Activated CD4-positive, alpha-beta T cell treated with anti-CD3 and anti-CD28 coated beads, Interleukin-2, amount 10 ng/mL, durations not matched to agents 24 days and 14 days (primary cell): ENCODE data around the gene FGF5. TPM values are rescaled to one million over a fixed set of nuclear protein-coding genes. Genes with fewer than 3 reads are reported as not detected.

Source experiments
- DNase-seq: peaks from one replicate; pipeline ENCODE4 v3.0.0; 2022
- H3K27ac Mint-ChIP-seq: one replicate; pipeline ENCODE4 v1.8.0; 2022; ENCODE audit warnings: mild to moderate bottlenecking, mixed read lengths
- H3K27me3 Mint-ChIP-seq: one replicate; pipeline ENCODE4 v1.8.0; 2022; ENCODE audit warnings: mixed read lengths
- H3K36me3 Mint-ChIP-seq: one replicate; pipeline ENCODE4 v1.8.0; 2022; ENCODE audit warnings: low read depth, mild to moderate bottlenecking, mixed read lengths
- H3K4me1 Mint-ChIP-seq: one replicate; pipeline ENCODE4 v1.8.0; 2021; ENCODE audit warnings: mixed read lengths
- H3K4me3 Mint-ChIP-seq: one replicate; pipeline ENCODE4 v1.8.0; 2022; ENCODE audit warnings: mild to moderate bottlenecking, moderate library complexity, mixed read lengths
- H3K9me3 Mint-ChIP-seq: one replicate; pipeline ENCODE4 v1.8.0; 2021; ENCODE audit warnings: mixed read lengths
- intact Hi-C: fragments of 100-400 bp; cut with micrococcal nuclease; formaldehyde crosslinking; loops from one replicate; pipeline ENCODE4 v1.15.1; 2023
- total RNA-seq: library from RNA; stranded (reverse); gene quantifications from 2 replicates; pipeline ENCODE4 v1.2.3, GENCODE V29; 2022

The FGF5 gene
- total RNA-seq, 1 donor from 2014 or later: not detected

DNA sequence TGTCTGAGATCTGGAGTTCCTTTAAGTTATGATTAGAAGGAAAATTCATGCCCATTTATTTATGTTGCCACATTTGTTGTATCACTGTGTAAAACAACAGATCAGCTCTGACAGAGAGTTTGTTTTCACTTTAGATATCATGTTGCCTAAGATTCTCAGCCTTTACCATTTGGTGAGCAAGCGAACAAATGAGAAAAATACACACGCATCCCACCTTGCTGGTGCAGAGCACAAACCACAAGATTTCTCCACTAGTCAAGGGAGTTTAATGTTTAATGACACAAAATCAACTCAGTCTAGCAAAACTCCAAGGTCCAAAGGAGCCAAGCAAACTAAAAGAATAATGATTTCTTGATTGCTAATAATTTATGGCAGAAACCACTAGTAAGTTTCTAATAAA, 27.7 kb downstream of the FGF5 start:
- Mint-ChIP-seq H3K9me3 (no peaks in the 10 kb centered on the region), H3K4me3 (no peak overlapping the region), H3K27ac (no peak overlapping the region), H3K27me3 (peaks cover 6% of the 10 kb centered on the region), H3K4me1 (no peaks in the 10 kb centered on the region), H3K36me3 (no peaks in the 10 kb centered on the region)
- DNase-seq: no peak
- intact Hi-C loops: no loop called here

GRCh38 chr4:80295336-80295735, 28.9 kb downstream of the FGF5 start:
- Mint-ChIP-seq H3K27me3 (peaks cover 6% of the 10 kb centered on the region), H3K9me3 (no peaks in the 10 kb centered on the region), H3K27ac (no peak overlapping the region), H3K4me1 (no peaks in the 10 kb centered on the region), H3K36me3 (no peaks in the 10 kb centered on the region), H3K4me3 (no peak overlapping the region)
- no peak for DNase-seq
- intact Hi-C loops: no loop called here

GRCh38 chr4:80295826-80296225, 29.4 kb downstream of the FGF5 start:
- Mint-ChIP-seq H3K27ac (no peak overlapping the region), H3K9me3 (no peaks in the 10 kb centered on the region), H3K27me3 (peaks cover 6% of the 10 kb centered on the region), H3K4me1 (no peaks in the 10 kb centered on the region), H3K36me3 (no peaks in the 10 kb centered on the region), H3K4me3 (no peak overlapping the region)
- intact Hi-C loops: no loop called here
- DNase-seq: no peak

DNA sequence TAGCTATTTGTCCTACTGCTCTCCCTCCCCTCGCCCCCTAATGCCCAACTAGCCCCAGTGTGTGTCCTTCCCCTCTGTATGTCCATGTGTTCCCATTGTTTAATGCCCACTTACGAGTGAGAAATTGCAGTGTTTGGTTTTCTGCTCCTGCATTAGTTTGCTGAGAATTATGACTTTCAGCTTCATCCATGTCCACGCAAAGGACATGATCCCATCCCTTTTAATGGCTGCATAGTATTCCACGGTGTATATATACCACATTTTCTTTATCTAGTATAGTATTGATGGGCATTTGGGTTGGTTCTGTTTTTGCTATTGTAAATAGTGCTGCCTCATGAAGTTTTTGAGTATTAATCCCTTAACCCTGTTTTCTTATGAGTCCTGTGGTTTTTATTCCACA, 35.4 kb downstream of the FGF5 start:
- Mint-ChIP-seq H3K27me3 (peaks cover 6% of the 10 kb centered on the region), H3K27ac (no peak overlapping the region), H3K9me3 (peaks cover 5% of the 10 kb centered on the region), H3K36me3 (no peaks in the 10 kb centered on the region), H3K4me3 (no peak overlapping the region), H3K4me1 (no peaks in the 10 kb centered on the region)
- no peak for DNase-seq
- intact Hi-C loops: no loop called here

DNA sequence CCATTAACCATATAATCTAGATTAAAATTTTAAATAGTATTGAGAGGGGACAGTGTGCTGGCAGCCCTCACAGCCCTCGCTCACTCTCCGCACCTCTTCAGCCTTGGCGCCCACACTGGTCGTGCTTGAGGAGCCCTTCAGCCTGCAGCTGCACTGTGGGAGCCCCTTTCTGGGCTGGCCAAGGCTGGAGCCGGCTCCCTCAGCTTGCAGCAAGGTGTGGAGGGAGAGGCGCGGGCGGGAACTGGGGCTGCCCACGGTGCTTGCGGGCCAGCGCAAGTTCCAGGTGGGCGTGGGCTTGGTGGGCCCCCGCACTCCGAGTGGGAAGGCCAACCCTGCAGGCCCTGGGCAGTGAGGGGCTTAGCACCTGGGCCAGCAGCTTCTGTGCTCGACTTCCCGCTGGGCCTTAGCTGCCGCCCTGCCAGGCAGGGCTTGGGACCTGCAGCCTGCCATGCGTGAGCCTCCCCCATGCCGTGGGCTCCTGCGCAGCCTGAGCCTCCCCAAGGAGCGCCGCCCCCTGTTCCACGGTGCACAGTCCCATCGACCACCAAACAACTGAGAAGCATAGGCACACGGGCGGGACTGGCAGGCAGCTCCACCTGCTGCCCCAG, 36.3 kb downstream of the FGF5 start:
- no peak overlapping the region for H3K4me3 Mint-ChIP-seq
- no peaks in the 10 kb centered on the region for H3K4me1 Mint-ChIP-seq

DNA sequence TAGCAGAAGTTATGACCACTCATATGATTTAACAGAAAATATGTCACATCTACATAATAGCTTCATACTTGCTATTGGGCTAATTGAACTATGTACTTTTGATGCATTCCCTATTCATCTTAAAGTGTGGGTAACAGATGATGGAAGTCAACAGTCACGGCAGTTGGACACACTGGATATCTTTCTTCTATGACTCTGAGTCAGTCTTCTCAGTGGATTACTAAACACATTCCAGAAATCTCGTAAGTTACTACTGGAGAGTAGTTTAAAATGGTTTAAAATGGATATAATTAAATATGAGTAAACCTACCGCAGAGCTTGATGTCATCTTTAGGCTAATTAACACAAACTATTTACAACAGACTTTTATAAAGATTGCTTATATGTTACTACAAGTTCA, 39.0 kb downstream of the FGF5 start:
- H3K36me3 Mint-ChIP-seq: no peaks in the 10 kb centered on the region
- intact Hi-C loops: no loop called here
- DNase-seq: no peak
- no peak overlapping the region for H3K27ac Mint-ChIP-seq
- no peak overlapping the region for H3K4me3 Mint-ChIP-seq
- H3K9me3 Mint-ChIP-seq: peaks cover 5% of the 10 kb centered on the region
- peaks cover 14% of the 10 kb centered on the region for H3K27me3 Mint-ChIP-seq
- no peaks in the 10 kb centered on the region for H3K4me1 Mint-ChIP-seq

More for the DNA sequence above, 36.3 kb downstream of the FGF5 start:
- intact Hi-C loops: no loop called here
- peaks cover 6% of the 10 kb centered on the region for H3K27me3 Mint-ChIP-seq
- no peak overlapping the region for H3K27ac Mint-ChIP-seq
- DNase-seq: no peak
- H3K36me3 Mint-ChIP-seq: no peaks in the 10 kb centered on the region
- H3K9me3 Mint-ChIP-seq: peaks cover 5% of the 10 kb centered on the region

- Mint-ChIP-seq H3K9me3 (peaks cover 5% of the 10 kb centered on the region), H3K4me3 (no peak overlapping the region), H3K4me1 (no peaks in the 10 kb centered on the region), H3K27me3 (peaks cover 14% of the 10 kb centered on the region), H3K36me3 (no peaks in the 10 kb centered on the region), H3K27ac (no peak overlapping the region)
- DNase-seq: no peak
- intact Hi-C loops: no loop called here
These were observed 39.8 kb downstream of the FGF5 start for GRCh38 chr4:80306260-80306659.

- Mint-ChIP-seq H3K4me3 (no peak overlapping the region), H3K36me3 (no peaks in the 10 kb centered on the region)
- intact Hi-C loops: no loop called here
These were observed 40.8 kb downstream of the FGF5 start for GRCh38 chr4:80307183-80307735.

DNA sequence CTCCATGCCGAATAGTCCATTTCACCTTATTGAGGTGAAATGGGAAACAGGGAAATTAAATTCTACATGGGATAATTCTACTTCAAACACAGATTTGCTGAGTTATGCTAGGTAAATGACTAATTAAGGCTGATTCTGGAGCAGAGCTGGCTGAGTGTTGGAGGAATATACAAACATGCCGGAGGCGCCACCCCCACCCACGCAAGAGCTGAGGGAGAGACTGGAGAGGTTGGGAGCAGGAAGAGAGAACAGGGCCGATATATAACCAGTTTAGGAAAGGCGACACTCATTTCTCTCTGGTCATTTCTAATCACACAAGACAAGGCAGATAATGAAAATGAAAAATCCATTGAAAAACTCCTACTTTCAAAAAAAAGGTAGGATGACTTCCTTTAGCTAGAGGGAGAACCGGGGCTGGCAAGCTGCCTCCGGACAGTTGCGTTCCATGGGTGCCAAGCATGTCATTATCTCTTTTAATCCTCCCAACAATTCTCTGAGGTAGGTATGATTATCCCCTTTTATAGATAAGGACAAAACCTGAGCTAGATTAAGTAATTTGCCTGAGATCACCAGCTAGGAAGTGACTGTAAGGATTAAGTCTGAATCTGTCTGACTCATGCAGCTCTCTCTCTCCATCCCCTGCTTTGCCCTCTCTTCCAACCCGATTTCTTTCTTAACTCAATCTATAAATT, 41.5 kb downstream of the FGF5 start:
- peaks cover 14% of the 10 kb centered on the region for H3K27me3 Mint-ChIP-seq
- H3K27ac Mint-ChIP-seq: no peak overlapping the region
- no peaks in the 10 kb centered on the region for H3K36me3 Mint-ChIP-seq
- no peaks in the 10 kb centered on the region for H3K9me3 Mint-ChIP-seq
- H3K4me3 Mint-ChIP-seq: no peak overlapping the region
- DNase-seq: no peak
- H3K4me1 Mint-ChIP-seq: no peaks in the 10 kb centered on the region
- intact Hi-C loops: no loop called here

More at GRCh38 chr4:80307183-80307735, 40.8 kb downstream of the FGF5 start:
- Mint-ChIP-seq H3K27me3 (peaks cover 14% of the 10 kb centered on the region), H3K4me1 (no peaks in the 10 kb centered on the region), H3K9me3 (no peaks in the 10 kb centered on the region), H3K27ac (no peak overlapping the region)
- DNase-seq: no peak

DNA sequence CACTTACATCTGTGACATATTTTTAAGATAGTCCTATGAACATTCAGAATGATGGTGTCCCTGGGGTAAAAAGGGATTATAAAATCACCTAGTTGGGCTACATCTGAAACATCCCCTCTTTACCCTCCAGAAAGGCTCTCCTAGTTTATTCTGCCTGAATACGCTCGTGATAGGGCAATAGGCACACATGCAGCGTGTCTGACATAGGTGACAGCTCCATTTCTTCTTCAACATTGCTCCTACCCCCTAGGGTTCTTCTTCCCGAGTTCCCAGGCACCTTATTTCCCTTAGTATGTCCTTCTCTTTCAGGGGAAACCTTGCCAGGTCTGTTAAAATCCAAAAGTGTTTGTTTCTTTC, 42.0 kb downstream of the FGF5 start:
- peaks cover 15% of the 10 kb centered on the region for H3K27me3 Mint-ChIP-seq
- intact Hi-C loops: no loop called here
- no peaks in the 10 kb centered on the region for H3K9me3 Mint-ChIP-seq
- H3K4me3 Mint-ChIP-seq: no peak overlapping the region
- H3K27ac Mint-ChIP-seq: no peak overlapping the region
- no peak for DNase-seq
- H3K4me1 Mint-ChIP-seq: no peaks in the 10 kb centered on the region
- no peaks in the 10 kb centered on the region for H3K36me3 Mint-ChIP-seq

GRCh38 chr4:80309294-80310004, 43.0 kb downstream of the FGF5 start:
- intact Hi-C loops: no loop called here
- Mint-ChIP-seq H3K36me3 (no peaks in the 10 kb centered on the region), H3K4me3 (no peak overlapping the region), H3K27me3 (peaks cover 17% of the 10 kb centered on the region), H3K4me1 (no peaks in the 10 kb centered on the region), H3K27ac (no peak overlapping the region), H3K9me3 (no peaks in the 10 kb centered on the region)
- no peak for DNase-seq

- H3K27ac Mint-ChIP-seq: no peak overlapping the region
- no peaks in the 10 kb centered on the region for H3K9me3 Mint-ChIP-seq
- intact Hi-C loops: no loop called here
- peaks cover 18% of the 10 kb centered on the region for H3K27me3 Mint-ChIP-seq
- H3K4me3 Mint-ChIP-seq: no peak overlapping the region
- no peaks in the 10 kb centered on the region for H3K4me1 Mint-ChIP-seq
- no peak for DNase-seq
- H3K36me3 Mint-ChIP-seq: no peaks in the 10 kb centered on the region
These were observed 44.7 kb downstream of the FGF5 start for GRCh38 chr4:80311130-80311529.

GRCh38 chr4:80312124-80312523, 45.7 kb downstream of the FGF5 start:
- Mint-ChIP-seq H3K36me3 (no peaks in the 10 kb centered on the region), H3K27me3 (peaks cover 14% of the 10 kb centered on the region), H3K9me3 (no peaks in the 10 kb centered on the region), H3K4me3 (no peak overlapping the region), H3K27ac (no peak overlapping the region), H3K4me1 (no peaks in the 10 kb centered on the region)
- intact Hi-C loops: no loop called here
- no peak for DNase-seq

GRCh38 chr4:80313627-80314026, 47.2 kb downstream of the FGF5 start:
- H3K27ac Mint-ChIP-seq: no peak overlapping the region
- no peaks in the 10 kb centered on the region for H3K36me3 Mint-ChIP-seq
- intact Hi-C loops: no loop called here
- no peaks in the 10 kb centered on the region for H3K4me1 Mint-ChIP-seq
- H3K27me3 Mint-ChIP-seq: peaks cover 15% of the 10 kb centered on the region
- DNase-seq: no peak
- no peaks in the 10 kb centered on the region for H3K9me3 Mint-ChIP-seq
- no peak overlapping the region for H3K4me3 Mint-ChIP-seq
